ACC112 (cell line): Measurements from ENCODE around the gene LSR.

Experiments used
- H2AFZ ChIP-seq: fragments of 200-600 bp; sonication (generic); one replicate; pipeline ENCODE4 v1.6.0; 2017; ENCODE audit warnings: antibody characterized with exemption, low read length; ENCODE audit not compliant: unreplicated experiment
- H3K27ac ChIP-seq: fragments of 200-600 bp; sonication (generic); 2 replicates; pipeline ENCODE4 v1.5.1; 2014; ENCODE audit warnings: low read depth, mild to moderate bottlenecking, antibody characterized with exemption, low read length, moderate library complexity
- H3K27me3 ChIP-seq: fragments of 200-600 bp; sonication (generic); 2 replicates; pipeline ENCODE4 v1.6.1; 2014; ENCODE audit warnings: mild to moderate bottlenecking, antibody characterized with exemption, low read length, moderate library complexity, mixed read lengths; ENCODE audit not compliant: insufficient read depth
- H3K36me3 ChIP-seq: fragments of 200-600 bp; sonication (generic); 2 replicates; pipeline ENCODE4 v1.6.1; 2016; ENCODE audit warnings: mild to moderate bottlenecking, antibody characterized with exemption, low read length, moderate library complexity, mixed read lengths; ENCODE audit not compliant: insufficient read depth
- H3K4me1 ChIP-seq: fragments of 200-600 bp; sonication (generic); one replicate; pipeline ENCODE4 v1.6.1; 2016; ENCODE audit warnings: low read length, mixed read lengths; ENCODE audit not compliant: insufficient read depth, unreplicated experiment, control insufficient read depth
- H3K4me3 ChIP-seq: fragments of 200-600 bp; sonication (generic); 2 replicates; pipeline ENCODE4 v1.5.1; 2014; ENCODE audit warnings: mild to moderate bottlenecking, low read depth, low read length
- H3K79me2 ChIP-seq: fragments of 200-600 bp; sonication (generic); one replicate; pipeline ENCODE4 v1.6.0; 2016; ENCODE audit warnings: low read length; ENCODE audit not compliant: control insufficient read depth, unreplicated experiment, insufficient read depth

LSR gene

GRCh38 chr19:35209646-35210045, 39.2 kb upstream of the LSR start:
- Histone ChIP-seq H3K36me3 (no peaks in the 10 kb centered on the region), H2AFZ (no peak overlapping the region), H3K4me3 (no peak overlapping the region), H3K27ac (no peak overlapping the region), H3K79me2 (no peaks in the 10 kb centered on the region), H3K4me1 (peaks cover 10% of the 10 kb centered on the region), H3K27me3 (no peaks in the 10 kb centered on the region)

- Histone ChIP-seq H3K4me1 (peaks cover 10% of the 10 kb centered on the region), H3K27ac (no peak overlapping the region), H3K36me3 (no peaks in the 10 kb centered on the region), H3K4me3 (no peak overlapping the region), H3K79me2 (no peaks in the 10 kb centered on the region), H3K27me3 (no peaks in the 10 kb centered on the region), H2AFZ (no peak overlapping the region)
Measured at GRCh38 chr19:35211545-35212230, 37.1 kb upstream of the LSR start.

- peaks cover 10% of the 10 kb centered on the region for H3K4me1 ChIP-seq
- H3K79me2 ChIP-seq, result no peaks in the 10 kb centered on the region
- no peak overlapping the region for H3K27ac ChIP-seq
- H3K4me3 ChIP-seq, result no peak overlapping the region
- no peak overlapping the region for H2AFZ ChIP-seq
- H3K36me3 ChIP-seq, result no peaks in the 10 kb centered on the region
- H3K27me3 ChIP-seq, result no peaks in the 10 kb centered on the region
Measured at GRCh38 chr19:35212241-35212640, 36.6 kb upstream of the LSR start.

GRCh38 chr19:35213663-35214632, 34.9 kb upstream of the LSR start:
- Histone ChIP-seq H3K27ac (peak overlapping the region; percentile 37; the same call in 1 of the 2 replicates), H3K36me3 (no peaks in the 10 kb centered on the region), H3K79me2 (no peaks in the 10 kb centered on the region), H3K4me3 (no peak overlapping the region), H3K27me3 (no peaks in the 10 kb centered on the region), H2AFZ (no peak overlapping the region), H3K4me1 (peaks cover 10% of the 10 kb centered on the region)

- Histone ChIP-seq H3K36me3 (no peaks in the 10 kb centered on the region), H3K4me1 (peaks cover 10% of the 10 kb centered on the region), H2AFZ (no peak overlapping the region), H3K79me2 (no peaks in the 10 kb centered on the region), H3K4me3 (no peak overlapping the region), H3K27me3 (no peaks in the 10 kb centered on the region), H3K27ac (no peak overlapping the region)
Measured at GRCh38 chr19:35214766-35215422, 33.9 kb upstream of the LSR start.

- Histone ChIP-seq H2AFZ (no peak overlapping the region), H3K4me3 (no peak overlapping the region), H3K27ac (no peak overlapping the region), H3K27me3 (0 out of 2 replicates have a peak, but pooled peaks cover 5% of the 10 kb centered on the region), H3K36me3 (no peaks in the 10 kb centered on the region), H3K79me2 (no peaks in the 10 kb centered on the region), H3K4me1 (peaks cover 10% of the 10 kb centered on the region)
Measured at GRCh38 chr19:35216016-35216832, 32.6 kb upstream of the LSR start.

GRCh38 chr19:35216833-35217648, 31.8 kb upstream of the LSR start:
- Histone ChIP-seq H3K4me3 (no peak overlapping the region), H3K36me3 (no peaks in the 10 kb centered on the region), H3K4me1 (peaks cover 10% of the 10 kb centered on the region), H3K27me3 (0 out of 2 replicates have a peak, but pooled peaks cover 5% of the 10 kb centered on the region), H3K79me2 (no peaks in the 10 kb centered on the region), H2AFZ (no peak overlapping the region), H3K27ac (no peak overlapping the region)

- no peak overlapping the region for H2AFZ ChIP-seq
- H3K4me1 ChIP-seq, result peaks cover 10% of the 10 kb centered on the region
- no peak overlapping the region for H3K27ac ChIP-seq
- H3K79me2 ChIP-seq, result no peaks in the 10 kb centered on the region
- no peak overlapping the region for H3K4me3 ChIP-seq
- peaks cover 5% of the 10 kb centered on the region; the same call in 1 of the 2 replicates for H3K27me3 ChIP-seq
- H3K36me3 ChIP-seq, result no peaks in the 10 kb centered on the region
Measured at GRCh38 chr19:35217649-35217990, 31.2 kb upstream of the LSR start.

GRCh38 chr19:35219008-35219407, 29.8 kb upstream of the LSR start:
- Histone ChIP-seq H3K4me3 (no peak overlapping the region), H3K27me3 (peaks cover 8% of the 10 kb centered on the region; the same call in 1 of the 2 replicates), H3K79me2 (no peaks in the 10 kb centered on the region), H3K4me1 (peaks cover 6% of the 10 kb centered on the region), H3K27ac (no peak overlapping the region), H3K36me3 (no peaks in the 10 kb centered on the region), H2AFZ (no peak overlapping the region)
